Measurements from ENCODE around the gene SLC12A8. TPM values are rescaled to one million over a fixed set of nuclear protein-coding genes. Genes with fewer than 3 reads are reported as not detected.

SLC12A8 gene
- total and polyA plus RNA-seq, 12 donors = 1.0 to 5.9 (median 1.8) TPM

DNA sequence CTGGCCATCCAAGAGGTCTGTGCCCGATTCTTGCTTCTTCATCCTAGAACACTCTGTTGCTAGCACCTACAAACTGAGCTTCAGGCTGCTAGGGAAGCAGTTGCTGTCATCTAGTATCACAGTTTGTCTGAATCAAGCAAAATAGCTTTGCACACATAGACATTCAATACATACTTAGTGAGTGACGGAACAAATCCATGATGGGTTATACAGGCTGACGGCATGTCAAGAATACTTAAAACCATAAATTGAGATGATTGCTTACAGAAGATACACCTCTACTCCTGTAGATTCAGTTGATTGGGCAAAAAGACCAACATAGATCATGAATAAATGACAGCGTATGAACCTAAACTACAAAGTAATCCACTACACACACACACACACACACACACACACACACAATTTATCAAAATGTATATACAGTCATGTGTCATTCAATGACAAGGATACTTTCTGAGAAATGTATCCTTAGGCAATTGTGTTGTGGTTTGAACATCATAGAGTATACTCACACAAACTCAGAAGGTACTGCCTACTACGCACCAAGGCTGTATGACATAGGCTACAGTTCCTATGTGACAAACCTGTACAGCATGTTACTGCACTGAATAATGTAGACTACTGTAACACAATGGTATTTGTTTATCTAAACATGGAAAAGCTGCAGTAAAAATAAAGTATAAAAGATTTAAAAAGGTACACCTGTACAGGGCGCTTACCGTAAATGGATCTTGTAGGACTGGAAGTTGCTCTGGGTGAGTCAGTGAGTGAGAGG lies 142.4 kb downstream of the SLC12A8 start:
- no peaks in the 10 kb centered on the region for H3K9me3 ChIP-seq (replicated peaks in 1 of 3)
- 94 to 98% (median 97%) methylated on average over 7 of the region's 7 CpGs for WGBS, 4 donors
- no peaks in the 10 kb centered on the region for H3K27me3 ChIP-seq
- H3K4me3 ChIP-seq = no peak overlapping the region
- intact Hi-C loops (cut with DNase I) = loop anchor here in 1 of 2 donors (10.0 kb wide), 1 partner anchor 55 kb away; no protein-coding TSS in a partner anchor
- TF ChIP-seq, protein P1, sequence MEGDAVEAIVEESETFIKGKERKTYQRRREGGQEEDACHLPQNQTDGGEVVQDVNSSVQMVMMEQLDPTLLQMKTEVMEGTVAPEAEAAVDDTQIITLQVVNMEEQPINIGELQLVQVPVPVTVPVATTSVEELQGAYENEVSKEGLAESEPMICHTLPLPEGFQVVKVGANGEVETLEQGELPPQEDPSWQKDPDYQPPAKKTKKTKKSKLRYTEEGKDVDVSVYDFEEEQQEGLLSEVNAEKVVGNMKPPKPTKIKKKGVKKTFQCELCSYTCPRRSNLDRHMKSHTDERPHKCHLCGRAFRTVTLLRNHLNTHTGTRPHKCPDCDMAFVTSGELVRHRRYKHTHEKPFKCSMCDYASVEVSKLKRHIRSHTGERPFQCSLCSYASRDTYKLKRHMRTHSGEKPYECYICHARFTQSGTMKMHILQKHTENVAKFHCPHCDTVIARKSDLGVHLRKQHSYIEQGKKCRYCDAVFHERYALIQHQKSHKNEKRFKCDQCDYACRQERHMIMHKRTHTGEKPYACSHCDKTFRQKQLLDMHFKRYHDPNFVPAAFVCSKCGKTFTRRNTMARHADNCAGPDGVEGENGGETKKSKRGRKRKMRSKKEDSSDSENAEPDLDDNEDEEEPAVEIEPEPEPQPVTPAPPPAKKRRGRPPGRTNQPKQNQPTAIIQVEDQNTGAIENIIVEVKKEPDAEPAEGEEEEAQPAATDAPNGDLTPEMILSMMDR (IDR thresholded peaks at IDR 0.05) = no peak
- no peak for TF ChIP-seq POLR2A (IDR thresholded peaks at IDR 0.05)
- no peak overlapping the region for H3K27ac ChIP-seq
- no peak for DNase-seq
- H3K4me1 ChIP-seq (replicated peaks in 1 of 2) = no peaks in the 10 kb centered on the region
- H3K36me3 ChIP-seq (replicated peaks in 1 of 2) = no peaks in the 10 kb centered on the region

DNA sequence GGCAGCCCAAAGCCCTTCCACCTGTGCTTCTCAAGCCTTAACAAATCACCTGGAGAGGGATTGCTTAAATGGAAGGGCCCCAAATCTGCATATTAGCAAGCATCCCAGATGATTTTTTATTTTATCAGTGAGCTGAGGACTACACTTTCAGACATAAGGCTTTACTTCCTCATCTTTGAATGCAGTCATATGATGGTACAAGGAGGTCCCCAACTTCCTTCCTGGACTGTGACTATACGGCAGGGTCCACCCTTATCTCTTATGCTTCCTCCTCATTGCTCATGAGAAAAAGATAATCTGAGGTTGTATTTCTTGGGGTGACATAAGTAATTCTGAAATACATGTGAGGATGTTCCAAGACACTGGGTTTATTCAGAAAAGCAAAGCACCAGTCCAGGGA lies 143.1 kb downstream of the SLC12A8 start:
- H3K27me3 ChIP-seq = no peaks in the 10 kb centered on the region
- no peaks in the 10 kb centered on the region for H3K4me1 ChIP-seq (replicated peaks in 1 of 2)
- H3K36me3 ChIP-seq (replicated peaks in 1 of 2) = no peaks in the 10 kb centered on the region
- H3K27ac ChIP-seq = no peak overlapping the region
- H3K9me3 ChIP-seq (replicated peaks in 1 of 3) = no peaks in the 10 kb centered on the region
- DNase-seq = no peak
- 23 to 77% (median 49%) methylated on average over 1 of the region's 1 CpG for WGBS, 4 donors
- TF ChIP-seq, protein P1 (IDR thresholded peaks at IDR 0.05) = no peak
- H3K4me3 ChIP-seq = no peak overlapping the region
- intact Hi-C loops (cut with DNase I) = loop anchor here in 1 of 2 donors (10.0 kb wide), 1 partner anchor 55 kb away; no protein-coding TSS in a partner anchor

DNA sequence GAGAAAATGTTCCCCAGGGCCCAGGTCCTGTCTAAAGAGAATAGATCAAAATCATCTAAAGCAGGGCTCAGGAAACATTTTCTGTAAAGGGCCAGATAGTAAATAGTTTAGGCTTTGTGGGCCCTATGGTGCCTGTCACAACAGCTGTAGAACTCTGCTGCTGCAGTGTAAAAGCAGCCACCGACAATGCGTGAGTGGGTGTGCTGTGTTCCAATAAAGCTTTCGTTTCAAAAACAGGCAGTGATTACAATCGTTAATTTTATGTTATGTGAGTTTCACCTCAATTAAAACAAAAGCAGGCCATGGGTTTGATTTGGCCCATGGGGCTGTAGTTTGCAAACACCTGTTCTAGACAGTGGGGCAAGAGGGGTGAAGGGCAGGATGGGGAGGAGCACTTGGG lies 144.3 kb downstream of the SLC12A8 start:
- DNase-seq = no peak
- TF ChIP-seq, protein P1 (IDR thresholded peaks at IDR 0.05) = no peak
- TF ChIP-seq POLR2A (IDR thresholded peaks at IDR 0.05) = no peak
- Histone ChIP-seq H3K4me3 (no peak overlapping the region), H3K36me3 (replicated peaks in 1 of 2) (no peaks in the 10 kb centered on the region), H3K9me3 (replicated peaks in 1 of 3) (no peaks in the 10 kb centered on the region), H3K27ac (no peak overlapping the region), H3K27me3 (no peaks in the 10 kb centered on the region), H3K4me1 (replicated peaks in 1 of 2) (no peaks in the 10 kb centered on the region)
- intact Hi-C loops (cut with DNase I) = loop anchor here in 1 of 2 donors (10.0 kb wide), 1 partner anchor 57 kb away; no protein-coding TSS in a partner anchor
- 90 to 96% (median 91%) methylated on average over 4 of the region's 4 CpGs for WGBS, 4 donors

DNA sequence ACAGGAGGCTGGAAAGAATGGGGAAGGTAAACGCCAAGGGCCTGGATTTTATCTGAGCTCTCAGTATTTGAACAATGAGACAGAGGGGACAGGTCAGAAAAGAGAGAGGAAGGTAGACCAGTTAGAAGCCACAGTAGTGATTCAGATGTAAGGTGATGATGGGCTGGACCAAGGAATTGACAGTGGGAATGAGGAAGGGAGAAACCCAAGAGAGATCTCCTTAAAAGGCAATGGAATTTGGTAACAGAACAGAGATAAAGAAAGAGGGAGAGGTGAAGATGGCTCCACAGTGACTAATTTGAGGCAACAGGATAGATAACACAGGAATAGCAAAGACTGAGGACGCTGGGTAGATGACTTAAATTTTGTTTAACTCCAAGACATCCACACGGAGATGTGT lies 145.3 kb downstream of the SLC12A8 start:
- H3K36me3 ChIP-seq (replicated peaks in 1 of 2) = no peaks in the 10 kb centered on the region
- no peak for DNase-seq
- no peaks in the 10 kb centered on the region for H3K4me1 ChIP-seq (replicated peaks in 1 of 2)
- no peaks in the 10 kb centered on the region for H3K27me3 ChIP-seq
- WGBS, 4 donors = 77 to 89% (median 83%) methylated on average over 3 of the region's 3 CpGs
- H3K27ac ChIP-seq = no peak overlapping the region
- no peak overlapping the region for H3K4me3 ChIP-seq
- TF ChIP-seq, protein P1 (IDR thresholded peaks at IDR 0.05) = no peak
- no peak for TF ChIP-seq POLR2A (IDR thresholded peaks at IDR 0.05)
- no peaks in the 10 kb centered on the region for H3K9me3 ChIP-seq (replicated peaks in 1 of 3)
- intact Hi-C loops (cut with DNase I) = loop anchor here in 1 of 2 donors (10.0 kb wide), 1 partner anchor 58 kb away; no protein-coding TSS in a partner anchor

All from adrenal gland (tissue), 12 donors.